GM19455 (cell line): ENCODE measurements around the gene FAF2.

Source experiments
- ATAC-seq: cut with Tn5 transposase; IDR thresholded peaks from one replicate; pipeline ENCODE4 v1.9.1; 2021; ENCODE audit not compliant: unreplicated experiment

Gene FAF2

GRCh38 chr5:176529741-176530141, 81.6 kb downstream of the FAF2 start:
- no peak for ATAC-seq

- ATAC-seq, result no peak
These were observed 82.3 kb downstream of the FAF2 start for GRCh38 chr5:176530393-176530982.

- no peak for ATAC-seq
These were observed 83.1 kb downstream of the FAF2 start for GRCh38 chr5:176530983-176531901.

DNA sequence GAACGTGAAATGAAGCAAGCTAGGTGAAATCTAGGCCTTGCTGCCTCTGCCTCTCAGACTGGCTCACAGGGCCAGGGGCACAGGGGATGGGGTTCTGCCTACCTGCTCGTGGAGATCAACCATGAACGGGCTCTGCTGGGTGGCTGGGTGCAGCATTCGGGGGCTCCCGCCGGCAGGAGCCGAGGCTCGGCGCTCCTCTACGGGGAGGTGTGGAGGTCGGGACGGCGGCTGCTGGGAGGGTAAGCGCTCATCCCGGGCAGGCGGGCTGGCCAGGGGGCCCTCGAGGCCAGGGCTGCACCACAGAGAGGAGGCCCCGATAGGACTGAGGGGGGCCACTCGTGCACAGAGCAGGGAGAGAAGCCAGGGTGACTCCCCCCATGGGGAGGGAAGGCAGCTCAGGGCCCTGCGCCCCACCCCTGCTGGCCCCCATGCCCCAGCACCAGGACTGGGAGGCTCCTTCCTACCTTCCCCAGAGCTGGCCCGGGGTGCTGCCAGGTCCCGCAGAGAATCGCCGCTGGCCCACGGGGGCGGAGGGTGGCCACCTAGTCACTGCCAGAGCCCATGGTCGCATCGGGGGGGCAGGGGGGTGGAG, 83.8 kb downstream of the FAF2 start:
- ATAC-seq, result no peak

DNA sequence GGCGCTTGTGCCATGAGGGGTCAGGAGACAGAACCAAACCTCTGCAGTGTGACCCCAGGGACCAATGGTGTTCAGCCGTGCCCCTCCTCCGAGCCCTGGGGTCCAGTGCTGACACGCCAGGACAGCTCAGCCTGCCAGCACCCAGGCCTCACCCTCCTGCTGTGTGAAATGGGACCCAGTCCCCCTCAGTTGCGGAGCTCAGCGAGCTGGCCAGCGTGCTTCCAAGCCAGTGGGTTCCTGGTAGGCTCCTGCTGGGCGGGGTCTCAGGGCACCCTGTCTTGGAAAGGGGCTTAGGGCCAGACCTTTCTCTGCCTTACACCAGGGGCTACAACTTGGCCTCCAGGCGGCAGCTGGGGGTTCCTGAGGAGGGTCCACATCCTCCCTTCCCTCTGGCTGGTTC, 84.6 kb downstream of the FAF2 start:
- no peak for ATAC-seq

GRCh38 chr5:176533390-176533789, 85.2 kb downstream of the FAF2 start:
- no peak for ATAC-seq

DNA sequence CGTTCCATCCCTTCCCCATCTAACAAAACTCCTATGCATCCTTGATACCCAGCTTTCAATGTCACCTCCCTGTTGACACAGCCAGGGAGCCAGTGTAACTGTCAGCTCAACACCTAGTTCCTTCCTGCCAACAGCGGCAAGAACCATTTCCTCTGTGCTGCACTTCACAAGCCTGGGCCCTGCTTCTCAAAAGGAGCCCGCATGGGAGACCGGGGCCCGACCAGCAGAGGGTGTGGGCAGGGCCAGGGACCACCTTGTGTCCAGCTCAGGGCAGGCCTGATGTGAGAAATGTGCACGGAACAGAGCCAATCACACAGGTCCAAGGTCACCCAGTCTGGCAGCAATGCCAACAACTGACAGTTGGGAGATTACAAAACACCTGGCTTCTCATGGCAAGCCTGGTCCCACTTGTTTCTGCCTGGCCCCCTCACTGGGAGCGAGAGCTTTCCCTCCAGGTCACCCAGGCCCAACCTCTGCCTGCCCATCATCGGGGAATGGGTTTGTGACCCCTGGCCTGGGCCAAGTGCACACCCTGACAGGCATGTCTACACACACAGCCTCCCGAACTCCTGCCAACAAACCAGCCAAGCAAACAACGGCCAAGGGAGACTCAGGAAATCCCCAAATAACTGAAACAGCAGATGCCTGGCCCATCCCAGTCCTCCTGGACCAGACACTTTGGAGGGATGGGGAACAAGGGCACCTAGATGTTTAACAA, 85.9 kb downstream of the FAF2 start:
- ATAC-seq, result no peak

GRCh38 chr5:176534640-176535039, 86.5 kb downstream of the FAF2 start:
- ATAC-seq, result no peak

DNA sequence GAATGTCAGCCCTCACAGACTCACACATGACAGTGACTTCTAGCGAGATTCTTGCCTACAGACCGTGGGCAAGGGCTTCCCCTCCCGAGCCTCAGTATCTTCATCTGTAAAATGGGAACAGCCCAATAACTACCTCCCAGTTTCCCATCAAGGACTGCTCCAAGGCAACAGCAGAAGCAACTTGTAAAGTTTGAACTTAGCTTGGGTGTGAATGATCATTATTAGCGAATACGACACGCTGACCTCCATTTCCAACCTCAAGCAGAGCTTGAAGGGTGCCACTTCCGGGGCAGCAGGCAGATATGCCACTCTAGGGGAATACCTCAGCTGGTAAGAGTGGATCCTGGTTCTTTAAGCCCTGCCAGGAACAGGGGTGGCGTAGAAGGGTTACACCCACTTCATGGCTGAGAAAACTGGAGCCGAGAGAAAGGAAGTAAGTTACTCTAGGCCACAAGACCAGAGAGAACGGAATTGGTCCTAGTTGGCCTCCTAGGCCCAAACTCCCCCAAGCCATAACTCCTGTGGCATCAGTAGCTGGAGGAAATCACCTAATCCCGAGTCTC, 87.0 kb downstream of the FAF2 start:
- ATAC-seq, result no peak

DNA sequence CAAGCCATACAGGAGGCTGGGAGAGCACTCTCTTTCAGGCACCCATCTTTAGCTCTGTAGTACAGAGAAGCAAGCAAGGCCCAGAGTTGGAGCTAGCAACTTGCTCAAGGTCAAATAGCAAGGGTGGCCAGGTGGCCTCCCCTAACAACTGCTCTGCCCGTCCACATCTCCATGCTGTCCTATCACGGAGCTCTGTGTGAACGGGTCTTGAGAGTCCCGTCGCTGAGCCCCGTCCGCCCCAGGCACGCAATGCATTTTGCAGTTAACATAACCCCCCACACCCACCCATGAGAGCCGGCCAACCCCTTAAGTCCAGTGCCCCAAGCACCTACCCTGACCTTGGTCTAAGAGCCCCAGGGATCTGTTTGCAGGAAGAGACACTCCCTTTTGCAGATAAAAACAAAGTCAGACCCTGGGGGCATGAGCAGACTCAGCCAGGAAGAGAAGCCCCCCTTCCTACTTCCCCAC, 87.5 kb downstream of the FAF2 start:
- ATAC-seq, result no peak

DNA sequence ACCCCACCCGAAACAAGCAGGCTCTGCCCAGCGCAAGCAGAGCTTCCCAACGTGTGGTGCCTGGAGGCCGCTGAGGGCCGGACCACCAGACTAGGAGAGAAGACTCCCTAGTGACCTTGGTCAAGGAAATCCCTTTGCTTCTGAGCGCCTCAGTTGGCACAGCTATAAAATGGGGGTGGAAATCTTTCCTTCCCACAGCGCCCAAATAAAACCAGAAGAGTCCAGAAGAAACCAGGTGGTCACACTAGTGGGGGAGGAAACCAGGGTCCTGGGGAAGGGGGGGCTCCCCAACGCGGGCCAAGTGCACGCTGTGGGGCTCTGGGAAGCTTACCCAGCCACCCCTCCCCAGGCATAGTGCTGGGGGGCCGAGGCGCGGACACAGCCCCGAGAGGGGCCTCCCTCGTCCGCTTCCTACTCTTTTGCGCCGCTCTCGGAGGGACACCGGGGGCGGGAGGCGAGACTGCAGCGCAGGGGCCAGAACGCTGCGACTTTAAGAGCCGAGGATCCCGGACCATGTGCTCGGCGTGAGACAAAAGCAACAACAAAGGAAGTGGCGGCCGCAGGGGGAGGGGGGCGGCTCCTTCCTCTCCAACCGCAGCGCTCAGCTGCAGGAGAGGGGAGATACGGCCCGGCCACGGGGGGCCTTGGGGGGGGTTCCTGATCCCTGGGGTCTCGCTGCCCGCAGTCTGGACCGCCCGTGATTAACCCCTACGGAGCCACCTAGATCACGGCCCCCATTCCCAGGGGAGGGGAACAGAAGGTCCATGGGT, 88.1 kb downstream of the FAF2 start:
- ATAC-seq, result no peak

GRCh38 chr5:176536902-176537553, 88.8 kb downstream of the FAF2 start, which contains the start of gene RNF44:
Gene RNF44 (minus strand): TSS chr5:176537402. CDS start chr5:176532472, 4,930 bp downstream.
- ATAC-seq, result peak; percentile 55

DNA sequence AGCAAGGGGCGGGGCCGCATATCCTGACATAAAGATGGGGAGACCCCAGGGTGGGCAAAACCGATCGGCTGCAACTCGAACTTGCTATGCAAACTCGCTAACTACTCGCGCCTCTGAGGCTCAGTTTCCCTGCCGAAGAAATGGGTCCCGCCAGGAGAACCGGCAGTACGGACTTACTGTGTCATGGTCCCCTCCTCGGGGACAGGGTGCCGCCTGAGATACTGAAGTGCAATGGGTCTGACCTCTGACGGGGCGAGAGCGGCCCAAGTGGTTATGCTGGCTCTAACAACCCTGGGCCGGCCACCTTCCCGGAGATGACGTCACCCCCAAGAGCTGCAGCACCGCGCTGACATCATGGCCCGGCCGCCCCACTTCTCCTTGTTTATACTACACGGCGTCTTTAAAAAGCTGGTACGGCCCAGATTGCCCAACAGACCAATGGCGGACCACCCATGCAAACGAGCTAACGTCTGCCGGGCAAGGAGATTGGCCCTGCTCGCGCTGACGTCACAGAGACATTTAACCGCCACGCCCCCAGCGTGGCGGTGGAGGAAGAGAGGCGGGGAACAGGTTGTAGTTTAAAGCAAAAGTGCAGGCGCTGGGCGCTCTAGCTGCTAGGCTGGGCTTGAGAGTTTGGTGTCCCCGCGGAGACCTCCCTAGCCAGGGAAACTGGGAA, 89.5 kb downstream of the FAF2 start:
- ATAC-seq, result peak; percentile 65

- ATAC-seq, result no peak
These were observed 90.2 kb downstream of the FAF2 start for GRCh38 chr5:176538230-176538988.

- ATAC-seq, result no peak
These were observed 90.8 kb downstream of the FAF2 start for GRCh38 chr5:176538989-176539384.

DNA sequence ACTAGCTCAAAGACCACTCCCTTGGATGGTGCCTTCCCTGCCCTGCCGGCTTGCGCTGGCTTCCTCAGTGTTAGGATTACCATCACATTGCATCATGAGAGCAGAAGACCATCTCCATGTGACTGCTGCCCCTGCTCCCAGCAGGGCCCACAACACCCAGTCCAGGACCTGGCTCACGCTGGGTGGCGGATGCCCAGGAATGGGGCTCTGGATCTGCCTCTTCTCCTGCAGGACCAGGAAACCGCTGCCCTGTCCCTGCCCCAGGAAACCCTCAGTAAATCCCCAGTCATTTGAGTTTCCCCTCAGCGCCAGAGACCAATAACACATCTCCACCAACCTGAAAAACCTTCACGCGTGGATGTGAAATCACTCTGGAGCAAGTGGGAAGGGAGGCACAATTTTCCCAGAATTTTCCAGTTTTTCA, 92.3 kb downstream of the FAF2 start:
- no peak for ATAC-seq

DNA sequence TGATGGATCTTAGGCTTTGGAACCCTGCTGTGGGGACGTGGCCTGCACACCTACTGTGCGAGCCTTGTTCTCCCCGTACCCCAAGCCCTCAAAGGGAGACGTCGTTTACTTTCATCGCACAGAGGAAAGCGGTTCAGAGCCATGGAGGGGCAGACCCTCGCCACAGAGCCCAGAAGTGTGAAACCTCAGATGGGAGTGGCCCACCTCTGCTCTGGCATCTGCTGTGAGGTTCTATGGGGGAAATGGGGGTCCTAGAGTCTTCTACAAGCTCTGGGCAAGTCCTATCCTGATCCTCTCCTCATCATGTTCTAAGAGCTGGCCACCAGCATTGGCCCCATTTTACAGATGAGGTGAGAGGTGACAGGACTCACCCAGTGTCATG, 92.8 kb downstream of the FAF2 start:
- ATAC-seq, result no peak
